Keratinocyte (primary cell): ENCODE results near the gene CR1L. TPM values are rescaled to one million over a fixed set of nuclear protein-coding genes. Genes with fewer than 3 reads are reported as not detected.

Experiments used
- DNase-seq: peaks from one replicate; pipeline ENCODE4 v3.0.0-alpha.2; 2011; ENCODE audit warnings: low read depth, missing footprints, low spot score
- FAIRE-seq: peaks from 2 replicates; lab custom pipeline; 2011; peaks lifted over from hg19 to GRCh38; lab: Jason Lieb, UNC
- H2AFZ ChIP-seq: 2 replicates; pipeline ENCODE4 v1.6.0; 2012; ENCODE audit warnings: low read length, control low read depth, inconsistent platforms; ENCODE audit not compliant: control insufficient read depth
- H3K27ac ChIP-seq: 2 replicates; pipeline ENCODE4 v1.5.1; 2011; ENCODE audit warnings: low read length; ENCODE audit not compliant: control insufficient read depth, insufficient read depth
- H3K27me3 ChIP-seq: 3 replicates; pipeline ENCODE4 v1.6.0; 2011; ENCODE audit warnings: low read length; ENCODE audit not compliant: control insufficient read depth, insufficient read depth; ENCODE audit errors: extremely low read depth
- H3K36me3 ChIP-seq, 2 experiments: 2 replicates in 1 of 2; 3 replicates in 1 of 2; pipeline ENCODE4 v1.5.1; 2011; ENCODE audit warnings: low read length in 2 of 2, mild to moderate bottlenecking in 1 of 2; ENCODE audit not compliant: control insufficient read depth in 2 of 2, insufficient read depth in 2 of 2; ENCODE audit errors: extremely low read depth in 1 of 2
- H3K4me1 ChIP-seq: 3 replicates; pipeline ENCODE4 v1.5.1; 2011; ENCODE audit warnings: low read length; ENCODE audit not compliant: control insufficient read depth, insufficient read depth; ENCODE audit errors: extremely low read depth
- H3K4me2 ChIP-seq: 3 replicates; pipeline ENCODE4 v1.6.0; 2011; ENCODE audit warnings: low read depth, low read length; ENCODE audit not compliant: control insufficient read depth, insufficient read depth; ENCODE audit errors: extremely low read depth
- H3K4me3 ChIP-seq, 3 experiments: fragments of 200-600 bp in 1 of 3; sonication (generic) in 1 of 3; 2 replicates in 2 of 3; 3 replicates in 1 of 3; pipeline ENCODE4 v1.5.1; 2011 to 2016; ENCODE audit warnings: low read length in 3 of 3, mild to moderate bottlenecking in 3 of 3, control low read depth in 2 of 3, inconsistent platforms in 1 of 3, low read depth in 1 of 3, mixed read lengths in 1 of 3, mixed run types in 1 of 3, moderate library complexity in 1 of 3; ENCODE audit not compliant: control insufficient read depth in 2 of 3, insufficient read depth in 2 of 3; ENCODE audit errors: extremely low read depth in 1 of 3
- H3K79me2 ChIP-seq: 2 replicates; pipeline ENCODE4 v1.6.0; 2012; ENCODE audit warnings: low read length; ENCODE audit not compliant: control insufficient read depth, insufficient read depth
- H3K9ac ChIP-seq: 3 replicates; pipeline ENCODE4 v1.6.0; 2011; ENCODE audit warnings: low read length; ENCODE audit not compliant: control insufficient read depth, insufficient read depth; ENCODE audit errors: extremely low read depth
- H3K9me1 ChIP-seq: 3 replicates; pipeline ENCODE4 v1.6.0; 2011; ENCODE audit warnings: low read length; ENCODE audit not compliant: control insufficient read depth, insufficient read depth; ENCODE audit errors: extremely low read depth
- H3K9me3 ChIP-seq: 2 replicates; pipeline ENCODE4 v1.5.1; 2012; ENCODE audit warnings: low read depth, low read length; ENCODE audit not compliant: control insufficient read depth
- H4K20me1 ChIP-seq: 3 replicates; pipeline ENCODE4 v1.6.0; 2011; ENCODE audit warnings: low read length; ENCODE audit not compliant: control insufficient read depth, insufficient read depth; ENCODE audit errors: extremely low read depth
- EZH2 ChIP-seq: IDR thresholded peaks from one replicate; pipeline ENCODE4 v1.6.1; 2012; ENCODE audit warnings: inconsistent platforms, mild to moderate bottlenecking, low read length, moderate library complexity
- dilution Hi-C: fragments of 300-500 bp; cut with MboI; formaldehyde crosslinking; loops from one replicate; pipeline ENCODE4 v1.7.0; 2020; ENCODE audit warnings: low sequenced_read_pairs; ENCODE audit not compliant: extremely low pct_ligation_motif_present
- polyA plus RNA-seq, 5 experiments: library from polyadenylated mRNA; depleted of rRNA in 3 of 5; stranded (reverse) in 3 of 5; stranded (forward) in 1 of 5; unstranded in 1 of 5; fragments of >200 nt; gene quantifications; 1 replicate in 1 of 5; 2 replicates in 3 of 5; 3 replicates in 1 of 5; pipeline versions ENCODE4 v1.2.1 to v1.2.3, GENCODE V29; 2011 to 2012; ENCODE audit warnings: missing spikeins in 2 of 5, low read depth in 1 of 5, low replicate concordance in 1 of 5
- TF ChIP-seq, protein P1 (sequence below), 3 experiments: IDR thresholded peaks in 1 of 3; conservative IDR thresholded peaks in 1 of 3; optimal IDR thresholded peaks in 1 of 3; 2 replicates in 2 of 3; 3 replicates in 1 of 3; pipeline versions ENCODE3 to v1.5.1; 2011; ENCODE audit warnings: low read length in 3 of 3, mild to moderate bottlenecking in 3 of 3, moderate library complexity in 2 of 3, control low read depth in 1 of 3, inconsistent platforms in 1 of 3; ENCODE audit not compliant: insufficient read depth in 2 of 3; ENCODE audit errors: extremely low read depth in 1 of 3

The CR1L gene
- polyA plus RNA-seq, 1 donor (not counting 4 experiments of a cell fraction or from before 2014, with no cell fraction given) = not detected

GRCh38 chr1:207651583-207651982 lies 6.7 kb downstream of the CR1L start:
- no peak for FAIRE-seq
- Histone ChIP-seq H3K4me3 (no peak overlapping the region), H4K20me1 (no peaks in the 10 kb centered on the region), H2AFZ (no peak overlapping the region), H3K4me1 (no peaks in the 10 kb centered on the region), H3K27me3 (no peaks in the 10 kb centered on the region), H3K9me3 (no peaks in the 10 kb centered on the region), H3K79me2 (no peaks in the 10 kb centered on the region), H3K27ac (no peak overlapping the region), H3K9ac (no peak overlapping the region), H3K9me1 (no peaks in the 10 kb centered on the region), H3K36me3 (no peaks in the 10 kb centered on the region), H3K4me2 (no peak overlapping the region)
- TF ChIP-seq, protein P1, sequence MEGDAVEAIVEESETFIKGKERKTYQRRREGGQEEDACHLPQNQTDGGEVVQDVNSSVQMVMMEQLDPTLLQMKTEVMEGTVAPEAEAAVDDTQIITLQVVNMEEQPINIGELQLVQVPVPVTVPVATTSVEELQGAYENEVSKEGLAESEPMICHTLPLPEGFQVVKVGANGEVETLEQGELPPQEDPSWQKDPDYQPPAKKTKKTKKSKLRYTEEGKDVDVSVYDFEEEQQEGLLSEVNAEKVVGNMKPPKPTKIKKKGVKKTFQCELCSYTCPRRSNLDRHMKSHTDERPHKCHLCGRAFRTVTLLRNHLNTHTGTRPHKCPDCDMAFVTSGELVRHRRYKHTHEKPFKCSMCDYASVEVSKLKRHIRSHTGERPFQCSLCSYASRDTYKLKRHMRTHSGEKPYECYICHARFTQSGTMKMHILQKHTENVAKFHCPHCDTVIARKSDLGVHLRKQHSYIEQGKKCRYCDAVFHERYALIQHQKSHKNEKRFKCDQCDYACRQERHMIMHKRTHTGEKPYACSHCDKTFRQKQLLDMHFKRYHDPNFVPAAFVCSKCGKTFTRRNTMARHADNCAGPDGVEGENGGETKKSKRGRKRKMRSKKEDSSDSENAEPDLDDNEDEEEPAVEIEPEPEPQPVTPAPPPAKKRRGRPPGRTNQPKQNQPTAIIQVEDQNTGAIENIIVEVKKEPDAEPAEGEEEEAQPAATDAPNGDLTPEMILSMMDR (optimal IDR thresholded peaks at IDR 0.05 in 1 of 3, IDR thresholded peaks at IDR 0.05 in 1 of 3, conservative IDR thresholded peaks at IDR 0.05 in 1 of 3; ENCODE audit: extremely low read depth in 1 of 3, insufficient read depth in 2 of 3, low read length in 3 of 3) = no peak
- no peak for TF ChIP-seq EZH2
- no peak for DNase-seq
- dilution Hi-C loops = no loop called here

GRCh38 chr1:207654320-207654719 lies 9.4 kb downstream of the CR1L start:
- H3K9me3 ChIP-seq = no peaks in the 10 kb centered on the region
- dilution Hi-C loops = no loop called here
- no peaks in the 10 kb centered on the region for H4K20me1 ChIP-seq
- TF ChIP-seq EZH2 = no peak
- TF ChIP-seq, protein P1 (optimal IDR thresholded peaks at IDR 0.05 in 1 of 3, IDR thresholded peaks at IDR 0.05 in 1 of 3, conservative IDR thresholded peaks at IDR 0.05 in 1 of 3; ENCODE audit: extremely low read depth in 1 of 3, insufficient read depth in 2 of 3, low read length in 3 of 3) = no peak
- DNase-seq = no peak
- FAIRE-seq = no peak
- H3K9ac ChIP-seq = no peak overlapping the region
- H3K27me3 ChIP-seq = peaks cover 5% of the 10 kb centered on the region
- H2AFZ ChIP-seq = no peak overlapping the region
- no peaks in the 10 kb centered on the region for H3K9me1 ChIP-seq
- H3K4me2 ChIP-seq = no peak overlapping the region
- H3K79me2 ChIP-seq = no peaks in the 10 kb centered on the region
- no peaks in the 10 kb centered on the region for H3K36me3 ChIP-seq
- H3K4me1 ChIP-seq = no peaks in the 10 kb centered on the region
- no peak overlapping the region for H3K27ac ChIP-seq
- no peak overlapping the region for H3K4me3 ChIP-seq
